Omental fat pad (tissue), 4 donors: Measurements from ENCODE around the gene ZNF467. TPM values are rescaled to one million over a fixed set of nuclear protein-coding genes. Genes with fewer than 3 reads are reported as not detected.

ENCODE experiments used
- ATAC-seq: fragments of 150-250 bp; one replicate; pipeline ENCODE4 v1.9.1; 2016; ENCODE audit warnings: mild to moderate bottlenecking, moderate library complexity; ENCODE audit not compliant: low FRiP score
- DNase-seq: peaks from one replicate; pipeline ENCODE4 v3.0.0-alpha.2; 2019; ENCODE audit warnings: low spot score
- total RNA-seq, 4 donors: library from RNA; depleted of rRNA; stranded (reverse); fragments of >200 nt; gene quantifications; one replicate each; pipeline ENCODE4 v1.1.0, GENCODE V29; 2016
- TF ChIP-seq, protein P1 (sequence below), 3 donors: fragments of 450-650 bp; IDR thresholded peaks; one replicate each; pipeline ENCODE4 v1.5.1; 2016 to 2017; ENCODE audit warnings: antibody characterized with exemption in 3 of 3, mild to moderate bottlenecking in 3 of 3, moderate library complexity in 2 of 3

ZNF467 gene
- total RNA-seq, 4 donors from 2014 or later: 4.2 to 15.8 (median 7.0) TPM

DNA sequence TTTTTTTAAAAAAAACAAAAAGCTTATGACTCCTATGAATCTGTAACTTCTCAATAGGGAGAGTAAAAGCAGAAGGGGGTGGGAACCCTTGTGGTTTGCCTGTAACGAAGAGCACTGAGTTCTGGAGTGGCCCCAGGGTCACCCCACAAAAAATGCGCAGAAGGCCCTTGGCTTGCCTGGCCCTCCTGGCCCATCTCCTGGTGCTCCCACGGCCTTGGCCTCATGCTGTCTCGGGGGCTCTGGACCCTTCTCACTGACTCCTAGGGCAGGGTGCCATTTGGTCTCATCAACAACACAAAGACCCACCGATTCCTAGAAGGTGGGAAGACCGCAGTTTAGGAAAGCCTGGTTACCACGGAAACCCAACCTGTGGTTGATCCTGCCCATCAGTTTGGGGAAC, 40.8 kb downstream of the ZNF467 start:
- TF ChIP-seq, protein P1, sequence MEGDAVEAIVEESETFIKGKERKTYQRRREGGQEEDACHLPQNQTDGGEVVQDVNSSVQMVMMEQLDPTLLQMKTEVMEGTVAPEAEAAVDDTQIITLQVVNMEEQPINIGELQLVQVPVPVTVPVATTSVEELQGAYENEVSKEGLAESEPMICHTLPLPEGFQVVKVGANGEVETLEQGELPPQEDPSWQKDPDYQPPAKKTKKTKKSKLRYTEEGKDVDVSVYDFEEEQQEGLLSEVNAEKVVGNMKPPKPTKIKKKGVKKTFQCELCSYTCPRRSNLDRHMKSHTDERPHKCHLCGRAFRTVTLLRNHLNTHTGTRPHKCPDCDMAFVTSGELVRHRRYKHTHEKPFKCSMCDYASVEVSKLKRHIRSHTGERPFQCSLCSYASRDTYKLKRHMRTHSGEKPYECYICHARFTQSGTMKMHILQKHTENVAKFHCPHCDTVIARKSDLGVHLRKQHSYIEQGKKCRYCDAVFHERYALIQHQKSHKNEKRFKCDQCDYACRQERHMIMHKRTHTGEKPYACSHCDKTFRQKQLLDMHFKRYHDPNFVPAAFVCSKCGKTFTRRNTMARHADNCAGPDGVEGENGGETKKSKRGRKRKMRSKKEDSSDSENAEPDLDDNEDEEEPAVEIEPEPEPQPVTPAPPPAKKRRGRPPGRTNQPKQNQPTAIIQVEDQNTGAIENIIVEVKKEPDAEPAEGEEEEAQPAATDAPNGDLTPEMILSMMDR (IDR thresholded peaks at IDR 0.05): no peak
- no peak for ATAC-seq

GRCh38 chr7:149732111-149732561, 41.3 kb downstream of the ZNF467 start:
- TF ChIP-seq, protein P1 (IDR thresholded peaks at IDR 0.05): no peak
- ATAC-seq (no peak), DNase-seq (no peak)

More for the DNA sequence above, 40.8 kb downstream of the ZNF467 start:
- DNase-seq: no peak

- TF ChIP-seq, protein P1 (IDR thresholded peaks at IDR 0.05): no peak
- no peak for ATAC-seq
- no peak for DNase-seq
Measured at GRCh38 chr7:149731207-149731955, 42.0 kb downstream of the ZNF467 start.

- TF ChIP-seq, protein P1 (IDR thresholded peaks at IDR 0.05): no peak
- ATAC-seq (no peak), DNase-seq (no peak)
Measured at GRCh38 chr7:149729983-149730801, 43.2 kb downstream of the ZNF467 start.

DNA sequence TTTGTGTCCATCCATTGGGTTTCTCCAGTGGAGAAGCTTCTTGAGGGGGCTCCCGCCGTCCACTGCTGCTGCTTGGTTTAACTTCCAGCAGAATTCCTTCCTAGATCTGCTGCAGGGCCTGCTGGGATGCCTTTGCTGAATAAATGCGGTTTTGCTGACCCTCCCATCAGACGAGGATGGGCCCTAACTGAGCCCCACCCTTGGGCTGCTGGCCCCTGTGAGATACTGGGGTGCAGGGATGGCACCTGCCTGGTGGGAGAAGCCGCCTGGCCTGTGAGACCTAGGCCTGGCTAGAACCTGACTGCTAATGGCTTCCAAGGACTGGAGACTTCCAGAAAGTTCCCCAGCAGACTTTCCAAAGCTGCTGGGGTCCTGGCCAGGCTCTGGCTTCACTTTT, 43.8 kb downstream of the ZNF467 start:
- ATAC-seq (no peak), DNase-seq (no peak)
- TF ChIP-seq, protein P1 (IDR thresholded peaks at IDR 0.05): no peak

DNA sequence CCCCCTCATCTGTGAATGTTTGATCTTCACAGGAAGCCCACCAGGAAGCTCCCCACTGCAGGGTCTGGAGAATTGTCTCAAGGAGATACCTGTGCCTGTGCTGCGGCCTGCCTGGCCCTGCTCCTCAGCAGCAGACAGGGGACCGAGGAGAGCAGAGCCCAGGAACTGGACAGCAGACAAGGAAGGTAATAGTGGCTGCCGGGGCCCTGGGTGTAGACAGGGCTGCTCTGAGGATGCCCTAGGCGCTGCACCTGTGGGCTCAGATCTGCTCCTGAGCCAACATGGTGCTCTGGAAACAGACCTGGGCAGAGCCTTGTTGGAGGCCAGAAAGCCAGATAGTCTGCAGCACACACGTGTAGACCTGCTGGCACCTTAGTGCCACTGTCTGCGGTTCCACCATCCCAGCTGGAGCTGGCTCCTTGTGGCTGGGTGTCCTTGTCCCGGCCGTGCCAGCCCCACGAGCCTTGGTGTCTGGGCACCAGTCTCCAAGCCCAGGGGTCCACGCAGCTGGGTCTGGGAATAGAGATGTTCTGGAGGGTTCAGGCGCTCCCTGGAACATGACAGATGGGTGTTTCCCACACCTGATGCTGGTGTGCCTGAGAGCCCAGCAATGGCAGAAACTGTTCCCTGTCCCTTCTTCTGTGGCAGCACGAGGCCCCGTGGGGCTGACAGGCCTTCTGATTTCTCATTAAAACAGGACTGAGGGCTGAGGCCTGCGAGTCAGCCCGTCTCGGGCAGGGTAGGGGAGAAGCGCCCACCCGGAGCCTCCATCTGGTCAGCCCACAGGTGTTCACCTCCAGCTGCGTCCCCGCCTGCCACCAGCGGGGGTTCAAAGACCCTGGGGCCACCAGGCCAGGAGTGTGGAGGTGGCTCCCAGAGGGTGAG, 44.7 kb downstream of the ZNF467 start:
- ATAC-seq: no peak
- TF ChIP-seq, protein P1 (IDR thresholded peaks at IDR 0.05): no peak
- no peak for DNase-seq
